NCI-H1092 treated with DMSO at 0.1 percent for 48 hours (cell line): ENCODE measurements around the gene LRRC8B.
"Not testable (repeated sequence)": the region's sequence is repeated elsewhere in the genome, so short reads cannot be mapped to it uniquely, and the experiment has no call there.

Source experiments
- DNase-seq: peaks from one replicate; lab custom pipeline; 2025; lab: John Stamatoyannopoulos, UW

LRRC8B gene

GRCh38 chr1:89584211-89584610 lies 59.6 kb downstream of the LRRC8B start:
- DNase-seq, result no peak

- no peak for DNase-seq
These were observed 60.2 kb downstream of the LRRC8B start for GRCh38 chr1:89584781-89585180.

DNA sequence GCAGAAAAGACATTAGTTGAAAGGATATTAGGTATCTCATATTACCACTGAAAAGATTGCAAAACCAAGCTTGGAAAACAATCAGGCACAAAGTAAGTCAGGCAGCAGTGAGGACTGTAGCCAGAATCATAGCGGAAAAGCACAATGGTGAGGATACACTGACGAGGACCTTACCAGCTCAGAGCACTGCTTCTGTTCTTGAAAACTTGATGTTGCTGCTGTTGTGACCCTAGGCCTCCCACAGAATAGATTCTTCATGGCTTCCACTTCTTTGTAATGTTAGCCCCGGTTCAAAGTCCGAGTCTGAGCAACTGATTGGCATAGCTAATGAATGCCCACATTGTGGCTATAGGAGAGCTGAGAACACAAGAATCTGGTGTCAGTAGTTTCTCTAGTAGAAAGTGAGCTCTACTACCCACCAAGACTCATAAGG lies 63.1 kb downstream of the LRRC8B start:
- no peak for DNase-seq

GRCh38 chr1:89588480-89588879 lies 63.9 kb downstream of the LRRC8B start:
- no peak for DNase-seq

GRCh38 chr1:89589515-89589914 lies 64.9 kb downstream of the LRRC8B start:
- DNase-seq, result no peak

- DNase-seq, result no peak
These were observed 65.9 kb downstream of the LRRC8B start for GRCh38 chr1:89590341-89591080.

GRCh38 chr1:89592861-89593302 lies 68.3 kb downstream of the LRRC8B start:
- DNase-seq, result not testable (repeated sequence)

- DNase-seq, result no peak
These were observed 69.6 kb downstream of the LRRC8B start for GRCh38 chr1:89594096-89594740.

DNA sequence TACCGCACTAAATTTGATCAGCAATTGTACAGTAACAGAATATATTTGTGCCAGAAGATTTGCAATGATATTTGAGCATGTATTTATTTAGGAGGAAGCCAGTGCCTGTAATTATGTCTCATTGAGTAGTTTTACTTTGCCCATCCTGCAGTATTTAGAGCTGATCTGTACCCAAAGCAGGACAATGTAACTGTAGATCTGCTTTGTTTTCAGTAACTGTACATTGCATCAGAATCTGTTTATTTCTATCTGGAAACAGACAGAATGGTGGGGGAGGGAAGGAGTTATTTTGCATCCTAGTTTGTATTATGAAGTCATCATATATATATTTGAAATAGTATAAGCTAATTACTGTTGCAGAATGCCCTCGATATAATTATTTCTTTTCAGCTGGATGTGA lies 72.1 kb downstream of the LRRC8B start:
- DNase-seq, result no peak

DNA sequence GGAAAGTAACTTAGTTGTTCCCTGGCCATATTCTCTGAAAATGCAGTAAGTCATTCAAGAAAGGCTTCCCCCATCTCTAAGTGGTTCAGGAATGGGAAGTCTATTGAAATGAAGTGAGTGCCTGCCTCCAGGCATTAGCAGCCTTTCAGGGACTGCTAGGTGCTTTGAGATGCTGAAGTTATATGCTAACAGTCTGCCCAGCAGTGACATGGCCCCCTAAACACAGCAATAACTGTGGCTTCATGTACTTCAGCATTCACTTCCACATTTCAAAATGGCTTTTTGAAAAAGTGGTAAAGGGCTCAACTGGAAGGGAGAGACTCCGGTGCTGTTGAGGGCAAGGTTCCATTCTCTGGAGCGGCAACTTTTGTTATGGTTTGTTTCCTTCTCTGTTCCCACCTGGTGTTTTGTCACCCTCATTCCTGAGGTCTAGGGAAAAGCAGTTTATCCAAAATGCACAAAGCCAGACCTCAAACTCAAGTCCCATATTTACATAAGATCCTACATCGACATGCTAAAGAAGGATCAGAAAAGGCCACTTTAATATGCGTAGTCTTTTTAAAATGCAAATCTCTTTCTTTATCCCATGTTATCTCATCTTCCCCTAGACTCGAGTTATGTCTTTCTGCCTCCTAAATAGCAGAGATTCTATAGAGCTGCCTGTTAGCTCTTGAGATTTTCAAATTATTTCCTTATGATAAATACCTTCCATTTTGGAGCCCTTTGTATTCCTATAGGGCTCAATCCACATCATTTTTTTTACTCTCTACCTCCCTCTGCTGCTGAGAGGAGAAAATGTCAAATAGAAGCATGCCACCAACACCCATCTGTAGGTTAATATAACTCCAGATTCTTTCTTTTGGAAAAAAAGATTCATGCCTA lies 74.1 kb downstream of the LRRC8B start:
- DNase-seq, result peak; percentile 32

DNA sequence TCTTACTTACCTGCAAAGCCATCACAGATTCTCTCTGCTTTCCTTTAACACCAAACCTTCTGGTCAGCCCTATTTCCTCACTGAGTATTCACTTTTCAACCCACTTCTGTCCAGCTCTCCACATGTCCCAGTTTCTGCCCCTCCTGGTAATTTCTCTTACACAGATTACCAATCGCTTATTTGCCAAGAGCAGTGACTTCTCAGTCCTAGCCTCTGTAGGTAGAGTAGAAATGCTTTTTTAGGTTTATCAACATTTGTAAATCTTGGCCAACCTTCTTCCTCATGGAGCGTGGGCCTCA lies 74.7 kb downstream of the LRRC8B start:
- no peak for DNase-seq

GRCh38 chr1:89600451-89601224 lies 76.0 kb downstream of the LRRC8B start:
- no peak for DNase-seq

GRCh38 chr1:89602871-89603404 lies 78.3 kb downstream of the LRRC8B start:
- DNase-seq, result no peak

GRCh38 chr1:89603651-89604413 lies 79.2 kb downstream of the LRRC8B start:
- DNase-seq, result no peak

DNA sequence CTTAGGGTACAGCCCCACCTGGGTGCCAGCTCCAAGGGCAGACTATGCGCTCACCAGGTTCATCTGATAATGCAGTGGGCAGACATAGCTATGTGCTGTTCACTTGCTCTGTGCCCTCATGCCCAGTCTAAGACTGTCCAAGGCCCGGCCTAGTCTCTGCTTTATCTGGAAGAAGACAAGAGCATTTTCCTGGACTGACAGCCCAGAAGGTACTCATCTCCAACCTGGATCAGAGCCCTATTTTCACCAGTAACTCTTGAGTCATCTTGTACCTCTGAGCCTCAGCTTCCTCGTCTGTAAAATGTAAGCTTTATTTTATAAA lies 79.7 kb downstream of the LRRC8B start:
- DNase-seq, result no peak

DNA sequence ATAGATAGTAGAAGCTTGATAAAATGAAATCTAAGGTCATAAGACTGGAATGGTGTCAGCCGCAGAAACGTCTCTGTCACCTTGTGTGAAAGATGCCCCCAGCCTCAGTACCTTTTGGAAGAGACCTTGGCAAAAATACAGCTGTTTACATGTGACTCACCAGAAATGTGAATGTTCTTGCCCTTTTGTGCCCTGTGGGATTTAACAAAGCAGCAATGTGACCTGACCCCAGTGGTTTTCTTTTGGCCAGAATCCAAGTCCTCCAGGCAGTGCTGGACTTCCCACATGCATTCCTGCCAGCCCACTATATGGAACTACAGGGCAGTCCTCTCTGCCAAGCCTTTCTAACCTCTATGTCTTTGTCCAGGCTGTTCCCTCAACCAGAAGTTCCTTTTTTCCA lies 81.1 kb downstream of the LRRC8B start:
- no peak for DNase-seq

GRCh38 chr1:89606227-89606980 lies 81.8 kb downstream of the LRRC8B start:
- DNase-seq, result no peak

- DNase-seq, result no peak
These were observed 82.5 kb downstream of the LRRC8B start for GRCh38 chr1:89607156-89607555.

DNA sequence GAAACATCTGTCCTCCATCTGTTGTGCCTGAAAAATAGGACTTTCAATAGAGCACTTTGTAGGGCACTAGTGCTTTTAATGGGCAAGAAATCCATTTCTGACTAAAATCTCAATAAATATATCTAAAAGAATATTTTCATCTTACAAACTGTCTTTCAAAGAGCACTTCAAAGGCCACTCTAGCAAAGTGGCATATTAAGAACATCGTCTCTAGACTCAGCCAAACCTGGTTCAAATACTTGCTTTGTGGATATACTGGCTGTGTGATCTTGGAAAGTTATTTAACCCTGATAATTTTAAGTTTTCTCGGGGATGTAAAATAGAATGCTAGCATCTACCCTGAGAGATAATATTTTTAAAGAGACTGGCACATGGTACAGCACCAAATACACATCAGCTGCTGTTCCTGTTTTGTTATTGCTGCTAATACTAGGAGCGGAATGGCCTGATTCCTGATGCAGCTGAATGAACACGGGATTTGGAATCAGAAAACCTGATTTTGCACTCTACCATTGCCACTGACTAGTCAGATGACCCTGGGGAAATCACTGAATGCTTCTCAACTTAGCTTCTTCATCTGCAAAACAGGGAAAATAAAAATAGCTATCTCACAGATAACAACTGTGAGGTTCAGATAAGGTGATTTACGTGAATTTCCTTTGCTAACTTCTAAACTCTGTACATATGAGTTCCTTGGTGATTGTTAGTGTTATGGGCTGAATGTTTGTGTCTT lies 83.1 kb downstream of the LRRC8B start:
- no peak for DNase-seq
